HG03135 (cell line): ENCODE data around the gene PIK3R3.

Experiments used
- ATAC-seq: cut with Tn5 transposase; IDR thresholded peaks from one replicate; pipeline ENCODE4 v1.9.1; 2021; ENCODE audit warnings: mild to moderate bottlenecking, moderate library complexity; ENCODE audit not compliant: unreplicated experiment

The PIK3R3 gene

DNA sequence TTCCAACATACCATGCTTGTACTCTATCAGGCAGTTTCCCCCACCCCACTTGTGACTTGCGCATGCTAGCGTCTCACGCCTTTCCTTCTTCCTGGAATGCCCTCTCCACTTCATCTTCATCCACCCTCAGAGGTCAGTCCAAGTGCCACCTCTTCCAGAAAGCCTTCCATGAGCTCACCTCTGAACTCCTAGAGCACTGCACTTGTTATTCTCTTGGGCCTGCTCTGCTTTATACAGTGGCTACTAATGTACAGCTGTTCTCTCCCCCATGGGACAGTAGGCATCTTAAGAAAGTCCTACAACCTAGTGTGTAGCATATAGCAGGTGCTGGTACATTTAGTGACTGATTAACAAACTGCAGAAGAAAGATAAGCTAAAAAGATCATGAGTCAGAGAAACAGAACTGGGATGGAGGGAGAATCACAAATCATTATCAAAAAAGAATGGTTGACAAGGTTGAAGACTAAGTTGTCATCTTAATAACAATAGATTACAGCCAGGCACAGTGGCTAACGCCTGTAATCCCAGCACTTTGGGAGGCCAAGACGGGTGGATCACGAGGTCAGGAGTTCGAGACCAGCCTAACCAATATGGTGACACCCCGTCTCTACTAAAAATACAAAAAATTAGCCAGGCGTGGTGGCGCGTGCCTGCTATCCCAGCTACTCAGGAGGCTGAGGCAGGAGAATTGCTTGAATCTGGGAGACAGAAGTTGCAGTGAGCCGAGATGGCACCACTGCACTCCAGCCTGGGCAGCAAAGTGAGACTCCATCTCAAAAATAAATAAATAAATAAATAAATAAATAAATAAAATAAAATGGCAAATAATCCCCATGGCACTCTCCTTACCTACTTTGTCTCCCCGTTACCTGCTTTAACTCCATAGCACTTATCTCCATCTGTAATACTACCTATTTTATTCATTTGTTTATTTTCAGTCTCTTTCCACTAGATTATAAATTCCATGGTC is 26.2 kb upstream of the PIK3R3 start:
- peak; percentile 70 for ATAC-seq

DNA sequence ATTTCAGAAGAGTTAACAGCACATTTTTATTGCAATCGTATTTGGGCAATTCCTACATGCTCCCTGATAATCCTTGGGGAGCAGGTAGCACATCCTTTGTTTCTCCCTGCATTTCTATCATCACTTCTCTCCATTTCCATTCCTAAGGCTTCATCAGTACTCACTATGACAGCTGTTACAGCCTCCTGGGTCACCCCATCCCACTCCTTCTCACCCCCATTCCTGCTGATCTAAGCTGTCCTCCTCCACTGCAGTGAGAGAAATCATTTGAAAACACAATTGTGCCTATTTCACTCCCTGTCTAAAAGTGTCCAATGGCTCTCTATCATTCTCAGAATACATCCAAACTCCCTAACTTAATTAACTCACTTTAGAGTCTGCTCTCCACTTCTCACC is 25.5 kb upstream of the PIK3R3 start:
- no peak for ATAC-seq

DNA sequence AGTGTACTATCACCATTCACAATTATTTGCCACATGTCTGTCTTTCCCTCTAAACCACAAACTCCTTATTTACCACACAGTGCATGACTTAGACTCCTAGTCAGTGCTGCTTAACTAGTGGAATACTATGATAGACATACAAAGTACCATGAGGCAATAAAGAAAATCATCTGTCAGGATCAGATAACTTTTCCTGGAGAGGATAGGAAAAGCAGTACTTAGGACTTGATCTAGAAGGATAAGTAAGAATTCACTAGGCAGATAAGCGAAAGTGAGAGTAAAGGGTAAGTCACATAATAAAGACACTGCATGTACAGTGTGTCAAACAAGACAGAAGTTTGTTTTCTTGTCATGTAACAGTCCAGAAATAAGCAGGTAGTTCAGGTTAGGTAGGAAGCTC is 21.3 kb upstream of the PIK3R3 start:
- no peak for ATAC-seq

DNA sequence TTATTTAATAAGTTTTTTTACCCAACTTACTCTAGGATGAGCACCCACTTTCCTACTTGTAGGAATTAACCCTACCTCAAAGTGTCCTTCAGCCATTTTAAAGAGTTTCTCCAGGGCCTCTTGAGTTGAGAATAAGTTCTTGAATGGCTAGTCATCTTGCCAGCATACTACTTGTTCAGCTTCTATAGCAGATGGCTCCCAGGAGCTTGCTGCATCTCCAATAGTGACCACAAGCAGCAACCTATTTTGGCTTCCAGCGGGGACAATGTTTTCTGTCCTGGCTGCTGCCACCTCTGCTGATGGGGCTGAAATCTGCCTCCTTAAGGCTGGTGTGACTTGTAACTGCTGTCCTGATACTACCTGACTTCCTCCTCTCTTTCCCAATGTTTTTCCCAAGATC is 20.8 kb upstream of the PIK3R3 start:
- no peak for ATAC-seq

DNA sequence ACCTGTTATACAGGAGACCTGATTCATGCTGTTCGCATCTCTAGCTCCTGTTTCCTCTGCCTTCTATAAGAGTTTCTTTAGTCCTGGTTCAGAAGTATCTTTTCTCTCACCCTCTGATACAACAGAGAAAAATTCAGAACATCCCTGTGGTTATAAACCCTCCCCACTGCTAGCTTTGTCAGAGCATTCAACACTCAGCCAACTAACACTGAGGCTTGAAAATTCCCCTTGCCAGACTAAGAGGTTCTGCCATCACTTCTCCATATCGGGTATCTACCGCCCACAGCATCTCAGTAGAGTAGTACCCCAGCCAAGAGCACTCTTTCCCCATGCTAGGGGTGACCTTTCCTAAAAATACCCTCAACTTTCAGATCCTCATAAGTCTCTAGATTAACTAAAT is 19.6 kb upstream of the PIK3R3 start:
- ATAC-seq, result no peak

DNA sequence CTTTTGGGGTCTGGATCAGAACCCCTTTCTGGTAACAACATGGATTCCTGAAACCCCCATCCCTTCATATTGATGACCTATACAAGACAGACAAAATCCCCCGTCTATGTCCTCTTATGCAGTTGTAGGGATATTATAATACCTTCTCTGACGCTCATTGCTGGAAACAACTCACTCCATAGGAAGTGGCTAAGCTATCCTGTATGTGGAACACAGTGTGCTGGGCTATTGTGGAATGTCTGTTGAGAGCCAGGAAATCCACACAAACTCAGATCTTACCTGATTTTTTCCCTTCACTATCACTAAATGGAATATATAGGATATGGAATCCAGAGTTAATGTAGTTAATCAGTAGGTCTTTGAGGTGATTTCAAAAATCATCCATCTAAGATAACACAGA is 17.7 kb upstream of the PIK3R3 start:
- ATAC-seq, result no peak

DNA sequence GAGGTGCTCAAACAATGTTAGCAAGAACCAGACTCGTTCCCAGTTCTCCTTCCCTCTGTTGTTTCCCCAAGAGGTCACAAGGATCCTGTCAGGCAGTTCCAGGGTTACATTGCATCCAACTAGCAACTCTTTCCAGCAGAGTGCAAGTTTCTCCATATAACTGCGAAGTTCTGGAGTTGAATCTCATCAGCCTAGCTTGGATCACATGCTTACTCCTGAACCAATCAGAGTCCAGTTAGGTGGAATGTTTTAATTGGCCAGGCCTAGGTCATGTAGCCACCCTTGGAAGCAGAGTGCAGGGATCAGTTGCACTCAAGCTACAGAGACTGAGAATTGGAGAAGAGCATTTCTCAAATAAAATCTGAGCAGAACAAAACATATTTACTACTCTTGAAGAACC is 15.9 kb upstream of the PIK3R3 start:
- no peak for ATAC-seq

DNA sequence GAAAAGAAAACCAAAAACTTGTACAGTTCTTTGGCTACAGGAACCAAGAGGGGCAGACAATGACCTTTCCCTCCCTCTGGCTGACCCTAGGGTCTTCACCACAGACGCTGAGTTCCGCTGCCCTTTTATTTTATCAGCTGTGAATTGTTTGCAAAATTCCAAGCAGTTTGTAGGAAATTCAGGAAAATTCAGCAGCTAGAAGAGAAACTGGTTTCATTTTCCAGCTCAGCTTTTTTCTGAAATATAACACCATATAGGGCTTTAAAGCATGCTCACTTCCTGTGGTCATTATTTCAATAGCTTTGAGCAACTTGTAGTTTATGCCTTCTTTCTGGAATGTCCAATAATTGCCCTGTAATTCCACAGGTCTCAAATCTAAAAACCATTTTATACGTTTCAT is 5.5 kb upstream of the PIK3R3 start:
- no peak for ATAC-seq

DNA sequence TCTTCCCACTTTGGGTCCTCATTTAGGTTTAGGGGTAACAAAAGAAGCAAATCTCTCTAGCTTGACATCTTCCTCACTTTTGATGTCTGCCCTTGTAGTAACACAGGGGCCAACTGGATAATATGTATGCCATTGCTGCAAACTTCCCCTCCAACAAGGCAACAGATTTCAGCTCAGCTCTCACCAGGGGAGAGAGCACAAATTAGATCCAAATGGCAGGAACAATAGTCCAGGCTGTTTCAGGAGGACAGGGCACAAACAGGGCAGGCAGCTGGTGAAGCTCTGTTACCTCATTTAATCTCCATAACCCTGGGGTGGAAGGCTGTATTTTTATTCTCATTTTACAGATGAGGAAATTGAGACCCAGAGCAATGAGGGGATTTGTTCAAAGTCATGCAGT is 4.3 kb upstream of the PIK3R3 start:
- ATAC-seq, result no peak

DNA sequence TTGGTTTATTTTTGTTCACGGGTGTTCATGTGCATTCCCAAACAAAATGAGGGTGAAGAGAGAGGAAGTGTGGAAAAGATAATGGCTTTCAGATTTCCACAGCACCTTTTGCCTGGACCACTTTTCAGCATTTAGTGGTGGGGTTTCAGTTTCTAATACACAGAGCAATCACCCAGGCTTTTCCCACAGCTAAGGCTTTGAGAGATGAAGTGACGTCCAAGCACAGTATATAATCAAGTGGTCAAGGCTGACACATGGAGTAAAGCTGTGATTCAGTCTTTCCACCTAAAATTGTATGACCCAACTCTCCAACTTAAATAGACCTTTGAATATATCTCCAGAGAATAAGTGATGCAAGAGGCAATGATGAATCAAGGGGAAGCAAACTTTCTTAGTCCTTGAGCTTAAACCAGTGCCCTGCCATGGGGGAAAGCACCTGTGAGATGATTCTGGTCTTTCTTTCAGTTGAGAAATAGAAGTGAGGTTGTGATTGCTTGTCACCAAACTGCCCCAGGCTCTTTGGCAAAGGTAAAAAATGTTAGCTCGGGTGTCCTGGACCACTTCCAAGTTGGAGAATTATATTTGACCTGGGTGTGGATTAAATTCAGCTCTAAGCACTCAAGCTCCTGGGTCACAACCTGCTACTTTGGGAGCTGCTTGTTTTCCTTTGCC is 2.4 kb upstream of the PIK3R3 start:
- ATAC-seq, result no peak

DNA sequence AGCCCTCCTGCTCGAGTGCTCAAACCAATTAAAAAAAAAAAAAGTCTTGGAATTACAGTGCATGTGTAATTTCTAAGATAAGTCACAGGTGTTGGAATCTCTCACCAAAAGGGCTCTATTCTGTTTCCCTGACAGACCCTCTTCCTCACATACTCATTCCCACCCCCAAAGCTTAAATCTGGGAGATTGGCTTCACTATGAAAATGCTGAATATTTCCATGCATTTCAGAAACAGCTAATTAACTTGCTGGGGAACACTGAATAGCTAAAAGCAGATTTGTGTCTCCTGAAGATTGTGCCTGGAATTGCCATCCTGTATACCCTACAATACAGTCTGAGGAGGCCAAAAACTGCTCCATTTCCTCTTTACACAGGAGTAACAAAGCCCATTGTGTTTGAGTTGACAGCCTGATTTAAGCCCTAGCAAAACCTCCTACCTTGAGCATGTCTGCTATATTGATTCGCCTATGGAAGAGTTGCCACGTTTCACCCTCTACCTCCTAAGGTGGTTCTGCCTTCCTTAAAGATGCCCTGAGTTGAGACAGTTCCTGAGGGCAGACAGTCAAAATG is 1.4 kb upstream of the PIK3R3 start:
- no peak for ATAC-seq

DNA sequence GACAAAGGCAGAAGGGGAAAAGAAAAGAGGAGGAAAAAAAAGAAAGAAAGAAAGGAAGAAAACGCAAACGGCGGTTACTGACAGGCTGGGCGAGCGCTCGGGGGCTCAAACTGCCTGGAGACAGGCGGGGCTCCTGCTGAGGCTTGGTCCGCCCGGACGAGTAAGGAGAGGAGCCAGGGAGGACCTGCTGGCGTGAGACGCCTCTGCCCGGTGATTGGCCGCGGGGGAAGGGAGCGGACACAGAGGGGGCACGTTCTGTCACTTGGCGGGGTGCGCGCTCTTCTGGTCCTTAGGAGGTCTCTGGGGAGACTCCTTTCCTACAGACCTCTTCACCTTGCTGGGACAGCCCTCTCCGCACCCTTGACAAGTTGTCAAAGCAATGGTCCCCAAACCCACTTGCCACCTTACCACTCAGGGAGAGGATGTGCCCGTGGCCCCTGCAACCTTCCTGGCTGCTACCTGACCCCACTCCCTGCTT is 791 bp upstream of the PIK3R3 start:
- peak; percentile 48 for ATAC-seq

DNA sequence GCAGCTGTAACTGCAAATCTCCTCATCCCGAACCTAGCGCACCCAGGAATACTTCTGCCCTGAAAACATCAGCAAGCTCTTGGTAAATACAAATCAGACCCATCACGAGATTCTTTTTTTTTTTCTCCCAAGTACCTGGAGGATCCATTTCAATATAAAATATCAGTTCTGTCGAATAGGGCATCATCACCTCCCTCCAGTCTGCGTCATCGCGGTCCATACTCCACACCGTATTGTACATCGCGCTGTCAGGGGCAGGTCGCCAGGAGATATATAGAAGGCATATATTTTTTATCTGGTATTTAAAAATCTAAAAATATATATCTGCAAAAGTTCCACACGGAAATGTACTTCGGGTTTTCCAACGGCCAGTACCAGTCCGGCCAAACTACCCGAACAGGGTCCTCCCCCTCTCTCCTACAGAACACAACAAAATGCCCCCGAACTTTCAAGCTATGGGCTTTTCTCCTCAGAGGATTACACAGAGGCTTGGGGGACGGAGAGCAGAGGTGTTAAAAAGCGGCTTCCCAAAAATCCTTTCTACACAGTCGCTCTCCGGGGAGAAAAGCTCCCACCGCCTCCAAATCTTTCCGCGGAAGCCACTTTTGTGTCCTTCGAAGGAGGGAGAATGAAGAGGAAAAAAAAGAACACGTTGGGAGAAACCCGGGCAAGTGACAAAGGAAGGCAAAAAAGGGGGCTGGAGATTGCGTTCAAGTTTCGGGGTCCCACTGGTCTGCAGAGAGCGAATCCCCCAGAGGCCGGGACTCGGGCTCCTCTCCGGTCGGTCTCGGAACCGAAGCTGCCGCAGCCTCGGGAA is 509 bp downstream of the PIK3R3 start:
- ATAC-seq, result no peak

DNA sequence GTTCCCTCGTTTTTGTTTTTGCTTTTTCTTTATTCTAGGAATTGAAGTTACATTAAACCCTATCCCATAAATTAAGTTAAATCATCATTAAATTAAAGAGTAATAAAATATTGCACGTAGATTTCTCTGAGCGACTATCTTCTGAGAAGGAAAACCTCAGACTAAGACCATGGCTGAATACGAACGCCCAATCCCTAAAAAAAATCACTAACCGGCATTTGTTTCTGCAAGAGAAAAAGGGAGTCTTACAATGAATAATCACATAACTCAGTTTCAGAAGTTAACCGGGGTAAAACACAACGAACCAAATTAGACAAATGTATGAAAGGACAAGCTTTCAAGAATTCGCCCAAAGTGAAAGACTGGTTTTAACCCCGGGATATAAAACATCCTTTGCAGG is 1.3 kb downstream of the PIK3R3 start:
- no peak for ATAC-seq

DNA sequence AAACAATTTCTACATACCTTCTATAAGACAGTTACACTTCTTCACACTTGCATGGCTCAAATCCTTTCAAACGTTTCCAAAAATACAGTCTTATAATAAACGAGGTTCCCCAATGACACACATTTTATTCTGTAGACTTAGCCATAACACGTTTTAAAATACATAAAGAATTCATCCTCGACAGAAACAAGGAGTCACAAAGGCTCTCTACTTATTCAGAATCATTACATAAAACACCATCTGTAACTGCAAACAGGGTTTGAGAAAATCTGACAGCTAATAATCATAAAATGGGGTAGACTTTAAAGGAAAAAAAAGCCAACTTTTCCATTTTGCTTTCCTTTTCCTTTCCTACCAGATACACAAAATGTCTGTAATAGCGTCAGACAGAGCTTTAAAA is 1.8 kb downstream of the PIK3R3 start:
- no peak for ATAC-seq

DNA sequence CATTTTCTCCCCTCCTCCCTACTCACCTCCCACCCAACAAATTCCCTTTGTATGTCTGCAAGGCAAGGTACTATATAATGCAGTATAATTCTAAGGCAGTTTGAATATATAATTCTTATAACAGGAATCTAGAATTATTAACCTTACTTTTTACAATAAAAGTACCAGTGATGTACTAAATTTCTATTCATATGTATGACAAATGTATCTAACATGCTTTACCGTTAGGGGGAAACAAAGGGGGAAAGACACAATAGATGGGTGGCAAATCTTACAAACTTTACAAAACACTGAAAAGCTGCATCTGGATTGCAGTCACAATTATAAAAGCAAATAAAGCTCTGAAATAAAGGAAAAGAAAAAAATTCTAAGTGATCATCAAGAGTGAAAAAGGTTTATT is 2.3 kb downstream of the PIK3R3 start:
- ATAC-seq, result no peak

DNA sequence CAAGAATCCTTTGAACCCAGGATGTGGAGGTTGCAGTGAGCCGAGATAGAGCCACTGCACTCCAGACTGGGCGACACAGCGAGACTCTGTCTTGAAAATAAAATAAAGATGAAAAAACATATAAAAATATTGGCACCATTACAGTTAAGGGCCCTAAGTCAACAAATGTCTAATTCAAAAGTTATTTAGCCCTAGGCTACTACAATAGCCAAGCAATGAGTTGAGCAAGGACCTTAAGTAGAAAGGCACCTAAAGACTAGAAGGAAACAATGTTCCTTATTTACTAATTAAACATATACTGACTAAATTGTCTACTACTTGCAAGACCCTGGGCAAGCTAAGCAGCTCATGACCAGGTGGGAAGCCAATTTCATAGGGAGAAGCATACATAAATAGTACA is 4.1 kb downstream of the PIK3R3 start:
- ATAC-seq, result no peak

DNA sequence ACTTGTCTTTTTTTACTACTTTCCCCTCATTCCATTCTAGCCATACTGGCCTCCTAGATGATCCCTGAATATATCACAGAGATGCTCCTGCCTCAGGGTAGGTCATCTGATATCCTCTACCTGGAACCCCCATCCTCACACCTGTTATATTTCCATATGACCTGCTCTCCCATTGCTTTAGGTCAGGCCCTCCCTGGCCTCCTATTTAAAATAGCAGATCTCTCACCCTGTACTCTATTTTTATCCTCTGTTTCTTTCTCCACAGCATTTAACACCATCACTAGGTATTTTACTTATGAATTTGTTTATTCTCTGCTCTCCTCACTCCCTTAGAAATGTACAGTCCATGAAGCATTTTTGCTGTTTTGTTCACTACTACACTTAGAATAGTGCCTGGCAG is 13.6 kb downstream of the PIK3R3 start:
- no peak for ATAC-seq

DNA sequence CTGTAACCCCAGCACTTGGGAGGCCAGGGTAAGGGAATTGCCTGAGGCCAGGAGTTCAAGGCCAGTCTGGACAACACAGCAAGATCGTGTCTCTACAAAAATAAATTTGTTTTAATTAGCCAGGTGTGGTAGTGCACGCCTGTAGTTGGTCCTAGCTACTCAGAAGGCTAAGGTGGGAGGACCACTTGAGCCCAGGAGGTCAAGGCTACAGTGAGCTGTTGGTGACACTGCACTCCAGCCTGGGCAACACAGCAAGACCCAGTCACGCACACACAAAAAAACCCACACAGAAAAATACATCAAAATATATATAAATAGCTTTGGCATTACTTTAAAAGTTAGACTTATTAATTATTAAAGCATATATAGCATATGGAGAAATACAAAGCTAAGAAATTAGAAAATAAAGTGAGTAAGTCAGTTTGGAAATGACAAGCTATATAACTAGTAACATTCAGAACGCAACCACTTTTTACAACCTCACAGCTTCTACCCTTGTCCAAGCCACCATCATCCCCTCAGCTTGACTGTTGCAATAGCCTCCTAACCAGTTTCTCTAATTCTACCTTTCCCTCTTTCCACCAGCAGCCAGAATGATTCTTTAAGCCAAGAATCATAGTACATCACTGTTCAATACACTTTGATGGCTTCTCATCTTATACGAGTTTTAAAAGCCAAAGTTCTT is 14.5 kb downstream of the PIK3R3 start:
- ATAC-seq, result no peak

DNA sequence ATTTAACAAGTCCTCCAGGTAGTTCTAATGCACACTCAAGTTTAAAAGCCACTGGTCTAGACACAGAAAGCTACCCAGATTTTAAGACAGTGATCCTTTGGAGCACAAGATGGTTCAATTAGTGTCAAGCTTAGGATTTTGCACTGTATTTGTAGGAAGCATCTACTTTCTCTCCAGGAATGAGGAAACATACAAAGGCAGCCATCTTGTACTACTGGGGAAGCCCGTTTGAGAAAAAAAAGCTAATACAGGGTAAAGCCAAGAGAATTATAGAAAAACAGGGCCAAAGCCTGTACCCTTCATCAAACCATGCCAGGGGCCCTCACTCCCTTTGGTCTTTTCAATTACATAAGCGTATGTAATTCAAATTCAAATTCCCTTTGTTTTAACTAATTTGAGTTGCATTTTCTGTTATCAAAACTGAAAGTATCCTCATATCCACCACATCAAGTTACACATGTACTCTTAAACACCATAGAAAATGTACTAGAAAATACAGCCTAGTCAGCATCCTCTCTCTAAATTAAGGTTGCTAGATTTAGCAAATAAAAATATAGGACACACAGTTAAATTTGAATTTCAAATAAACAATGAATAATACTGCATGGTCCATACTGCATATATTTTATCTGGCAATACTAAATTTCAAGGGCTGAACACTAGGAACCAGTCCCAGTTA is 17.4 kb downstream of the PIK3R3 start:
- ATAC-seq, result no peak
